ENCODE measurements around the gene TSPAN3. TPM values are rescaled to one million over a fixed set of nuclear protein-coding genes. Genes with fewer than 3 reads are reported as not detected.

The TSPAN3 gene
- total and polyA plus RNA-seq, 10 of the 15 experiments (the other 5 are each of a cell fraction or from before 2014, with no cell fraction given) = 18.9 to 114 (median 57.2) TPM

GRCh38 chr15:77002954-77003912 is 67.7 kb downstream of the TSPAN3 start (continued):
- TF ChIP-seq, protein P1, sequence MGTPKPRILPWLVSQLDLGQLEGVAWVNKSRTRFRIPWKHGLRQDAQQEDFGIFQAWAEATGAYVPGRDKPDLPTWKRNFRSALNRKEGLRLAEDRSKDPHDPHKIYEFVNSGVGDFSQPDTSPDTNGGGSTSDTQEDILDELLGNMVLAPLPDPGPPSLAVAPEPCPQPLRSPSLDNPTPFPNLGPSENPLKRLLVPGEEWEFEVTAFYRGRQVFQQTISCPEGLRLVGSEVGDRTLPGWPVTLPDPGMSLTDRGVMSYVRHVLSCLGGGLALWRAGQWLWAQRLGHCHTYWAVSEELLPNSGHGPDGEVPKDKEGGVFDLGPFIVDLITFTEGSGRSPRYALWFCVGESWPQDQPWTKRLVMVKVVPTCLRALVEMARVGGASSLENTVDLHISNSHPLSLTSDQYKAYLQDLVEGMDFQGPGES (IDR thresholded peaks at IDR 0.05) = no peak
- TF ChIP-seq RELA (IDR thresholded peaks at IDR 0.05; ENCODE audit: borderline replicate concordance, partially characterized antibody) (no peak), TAF1 (IDR thresholded peaks at IDR 0.05; ENCODE audit: borderline replicate concordance, low read depth, low read length) (no peak), TBL1XR1 (IDR thresholded peaks at IDR 0.05; ENCODE audit: low read depth, low read length) (no peak), CHD1 (IDR thresholded peaks at IDR 0.05; ENCODE audit: low read depth, low read length) (no peak), CTCF (IDR thresholded peaks at IDR 0.05 in 2 of 3, conservative IDR thresholded peaks at IDR 0.05 in 1 of 3; ENCODE audit: control insufficient read depth in 2 of 3, extremely low read depth in 1 of 3, insufficient read depth in 1 of 3, low read depth in 3 of 3, low read length in 3 of 3) (no peak), WRNIP1 (IDR thresholded peaks at IDR 0.05; ENCODE audit: borderline replicate concordance, low read depth, low read length) (no peak), ELK1 (IDR thresholded peaks at IDR 0.05; ENCODE audit: low read depth, low read length) (no peak), BRCA1 (IDR thresholded peaks at IDR 0.05; ENCODE audit: low read depth, low read length) (no peak), ZNF207 (IDR thresholded peaks at IDR 0.05; ENCODE audit: borderline replicate concordance) (no peak), CBX5 (IDR thresholded peaks at IDR 0.05; ENCODE audit: low read depth) (no peak), GABPA (IDR thresholded peaks at IDR 0.05; ENCODE audit: low read depth) (no peak), NRF1 (conservative IDR thresholded peaks at IDR 0.05; ENCODE audit: low read depth, low read length) (no peak), RFX5 (IDR thresholded peaks at IDR 0.05; ENCODE audit: low read depth, low read length) (no peak), E4F1 (IDR thresholded peaks at IDR 0.05; ENCODE audit: borderline replicate concordance, partially characterized antibody) (no peak)
- TF ChIP-seq, protein P2, sequence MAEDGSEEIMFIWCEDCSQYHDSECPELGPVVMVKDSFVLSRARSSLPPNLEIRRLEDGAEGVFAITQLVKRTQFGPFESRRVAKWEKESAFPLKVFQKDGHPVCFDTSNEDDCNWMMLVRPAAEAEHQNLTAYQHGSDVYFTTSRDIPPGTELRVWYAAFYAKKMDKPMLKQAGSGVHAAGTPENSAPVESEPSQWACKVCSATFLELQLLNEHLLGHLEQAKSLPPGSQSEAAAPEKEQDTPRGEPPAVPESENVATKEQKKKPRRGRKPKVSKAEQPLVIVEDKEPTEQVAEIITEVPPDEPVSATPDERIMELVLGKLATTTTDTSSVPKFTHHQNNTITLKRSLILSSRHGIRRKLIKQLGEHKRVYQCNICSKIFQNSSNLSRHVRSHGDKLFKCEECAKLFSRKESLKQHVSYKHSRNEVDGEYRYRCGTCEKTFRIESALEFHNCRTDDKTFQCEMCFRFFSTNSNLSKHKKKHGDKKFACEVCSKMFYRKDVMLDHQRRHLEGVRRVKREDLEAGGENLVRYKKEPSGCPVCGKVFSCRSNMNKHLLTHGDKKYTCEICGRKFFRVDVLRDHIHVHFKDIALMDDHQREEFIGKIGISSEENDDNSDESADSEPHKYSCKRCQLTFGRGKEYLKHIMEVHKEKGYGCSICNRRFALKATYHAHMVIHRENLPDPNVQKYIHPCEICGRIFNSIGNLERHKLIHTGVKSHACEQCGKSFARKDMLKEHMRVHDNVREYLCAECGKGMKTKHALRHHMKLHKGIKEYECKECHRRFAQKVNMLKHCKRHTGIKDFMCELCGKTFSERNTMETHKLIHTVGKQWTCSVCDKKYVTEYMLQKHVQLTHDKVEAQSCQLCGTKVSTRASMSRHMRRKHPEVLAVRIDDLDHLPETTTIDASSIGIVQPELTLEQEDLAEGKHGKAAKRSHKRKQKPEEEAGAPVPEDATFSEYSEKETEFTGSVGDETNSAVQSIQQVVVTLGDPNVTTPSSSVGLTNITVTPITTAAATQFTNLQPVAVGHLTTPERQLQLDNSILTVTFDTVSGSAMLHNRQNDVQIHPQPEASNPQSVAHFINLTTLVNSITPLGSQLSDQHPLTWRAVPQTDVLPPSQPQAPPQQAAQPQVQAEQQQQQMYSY (CRISPR knock-in tag; IDR thresholded peaks at IDR 0.05) = no peak
